H1 (cell line): ENCODE measurements around the gene CTSG. TPM values are rescaled to one million over a fixed set of nuclear protein-coding genes. Genes with fewer than 3 reads are reported as not detected.

Experiments used
- CTCF ChIA-PET: fragments of 300-600 bp; sonication (Branson Sonifier 250); formaldehyde crosslinking; loops from one replicate; lab custom pipeline; 2021; ENCODE audit not compliant: partially characterized antibody; lab: Charles Lee
- POLR2A ChIA-PET: fragments of 300-600 bp; sonication (Branson Sonifier 250); formaldehyde crosslinking; loops from one replicate; lab custom pipeline; 2021; ENCODE audit warnings: inconsistent platforms; ENCODE audit not compliant: partially characterized antibody; lab: Charles Lee
- DNase-seq, 2 experiments: peaks; one replicate each; pipeline versions ENCODE4 v3.0.0 to v3.0.0-alpha.2; 2010 to 2022; ENCODE audit warnings: low spot score in 2 of 2, low read depth in 1 of 2, mixed read lengths in 1 of 2
- FAIRE-seq: peaks from 2 replicates; lab custom pipeline; 2011; peaks lifted over from hg19 to GRCh38; lab: Jason Lieb, UNC
- H2AFZ ChIP-seq: 2 replicates; pipeline ENCODE4 v1.8.1; 2012; ENCODE audit warnings: low read length, inconsistent platforms
- H2AK5ac ChIP-seq: 2 replicates; pipeline ENCODE4 v1.6.1; 2013; ENCODE audit warnings: low read depth, low read length
- H2BK120ac ChIP-seq: replicated peaks from 2 replicates; pipeline ENCODE3; 2013; ENCODE audit warnings: low read depth, low read length, inconsistent platforms
- H2BK12ac ChIP-seq: 2 replicates; pipeline ENCODE4 v1.6.1; 2013; ENCODE audit warnings: low read depth, low read length
- H2BK15ac ChIP-seq: 2 replicates; pipeline ENCODE4 v1.6.1; 2013; ENCODE audit warnings: low read length
- H2BK20ac ChIP-seq: 2 replicates; pipeline ENCODE4 v1.6.1; 2013; ENCODE audit warnings: low read length
- H2BK5ac ChIP-seq: 2 replicates; pipeline ENCODE4 v1.6.1; 2013; ENCODE audit warnings: low read depth, low read length
- H3K14ac ChIP-seq: 2 replicates; pipeline ENCODE4 v1.6.1; 2013; ENCODE audit warnings: inconsistent platforms; ENCODE audit not compliant: insufficient read length
- H3K18ac ChIP-seq: 2 replicates; pipeline ENCODE4 v1.6.1; 2013; ENCODE audit warnings: low read length; ENCODE audit errors: extremely low read depth
- H3K23ac ChIP-seq: 2 replicates; pipeline ENCODE4 v1.6.1; 2013; ENCODE audit warnings: inconsistent platforms; ENCODE audit not compliant: insufficient read length
- H3K23me2 ChIP-seq: 2 replicates; pipeline ENCODE4 v1.6.1; 2013; ENCODE audit warnings: low read depth, low read length
- H3K27ac ChIP-seq: 2 replicates; pipeline ENCODE4 v1.6.1; 2011; ENCODE audit warnings: low read depth, low read length, inconsistent platforms
- H3K27me3 ChIP-seq, 4 experiments: replicated peaks in 1 of 4; 1 replicate in 1 of 4; 2 replicates in 3 of 4; pipeline versions ENCODE4 v1.6.1 to v1.8.1; 2011 to 2013; ENCODE audit warnings: low read length in 3 of 4, mild to moderate bottlenecking in 3 of 4, inconsistent platforms in 2 of 4, mixed read lengths in 2 of 4, moderate library complexity in 1 of 4; ENCODE audit not compliant: control insufficient read depth in 3 of 4, insufficient read depth in 3 of 4; ENCODE audit errors: extremely low read depth in 1 of 4
- H3K36me3 ChIP-seq, 4 experiments: 2 replicates each; pipeline versions ENCODE4 v1.6.1 to v1.8.1; 2011 to 2013; ENCODE audit warnings: mild to moderate bottlenecking in 4 of 4, low read length in 3 of 4, moderate library complexity in 2 of 4, control low read depth in 1 of 4, inconsistent platforms in 1 of 4; ENCODE audit not compliant: insufficient read depth in 4 of 4, control insufficient read depth in 2 of 4
- H3K4ac ChIP-seq: replicated peaks from 2 replicates; pipeline ENCODE3; 2013; ENCODE audit warnings: low read length, low read depth, mixed read lengths, inconsistent platforms; ENCODE audit not compliant: insufficient read length
- H3K4me1 ChIP-seq, 4 experiments: replicated peaks in 1 of 4; 1 replicate in 1 of 4; 2 replicates in 3 of 4; pipeline versions ENCODE4 v1.6.1 to v1.8.1; 2011 to 2013; ENCODE audit warnings: low read length in 3 of 4, inconsistent platforms in 2 of 4, mixed read lengths in 1 of 4; ENCODE audit not compliant: insufficient read depth in 4 of 4, control insufficient read depth in 3 of 4
- H3K4me2 ChIP-seq, 2 experiments: 2 replicates each; pipeline versions ENCODE4 v1.6.1 to v1.8.1; 2011 to 2013; ENCODE audit warnings: low read depth in 2 of 2, low read length in 2 of 2, control low read depth in 1 of 2, inconsistent platforms in 1 of 2, mild to moderate bottlenecking in 1 of 2; ENCODE audit not compliant: insufficient read depth in 1 of 2
- H3K4me3 ChIP-seq, 4 experiments: fragments of 200-600, 300-600 bp in 1 of 4; sonication (generic), shearing (Covaris generic), sonication (Bioruptor Twin) in 1 of 4; 2 replicates each; pipeline versions ENCODE4 v1.5.1 to v1.8.1; 2011 to 2016; ENCODE audit warnings: low read length in 4 of 4, low read depth in 3 of 4, control low read depth in 2 of 4, inconsistent platforms in 2 of 4, mild to moderate bottlenecking in 2 of 4, mixed read lengths in 1 of 4, moderate library complexity in 1 of 4; ENCODE audit not compliant: insufficient read depth in 2 of 4; ENCODE audit errors: extremely low read depth in 1 of 4
- H3K56ac ChIP-seq: replicated peaks from 2 replicates; pipeline ENCODE3; 2013; ENCODE audit warnings: low read depth, mild to moderate bottlenecking, mixed read lengths, low read length, inconsistent platforms; ENCODE audit not compliant: insufficient read length
- H3K79me1 ChIP-seq: 2 replicates; pipeline ENCODE4 v1.6.1; 2013; ENCODE audit warnings: low read depth, low read length, control low read depth
- H3K79me2 ChIP-seq, 2 experiments: 2 replicates each; pipeline versions ENCODE4 v1.6.1 to v1.8.1; 2012 to 2013; ENCODE audit warnings: low read length in 2 of 2, mild to moderate bottlenecking in 2 of 2, inconsistent platforms in 1 of 2; ENCODE audit not compliant: insufficient read depth in 2 of 2, control insufficient read depth in 1 of 2
- H3K9ac ChIP-seq, 4 experiments: replicated peaks in 1 of 4; 1 replicate in 1 of 4; 2 replicates in 3 of 4; pipeline versions ENCODE4 v1.6.1 to v1.8.1; 2011 to 2013; ENCODE audit warnings: low read depth in 3 of 4, low read length in 3 of 4, control low read depth in 2 of 4, mild to moderate bottlenecking in 2 of 4, moderate library complexity in 2 of 4, inconsistent platforms in 1 of 4; ENCODE audit errors: extremely low read depth in 1 of 4
- H3K9me3 ChIP-seq, 2 experiments: 2 replicates each; pipeline versions ENCODE4 v1.6.1 to v1.8.1; 2012 to 2013; ENCODE audit warnings: mild to moderate bottlenecking in 2 of 2, moderate library complexity in 2 of 2, control low read depth in 1 of 2, inconsistent platforms in 1 of 2, low read depth in 1 of 2, low read length in 1 of 2, mixed read lengths in 1 of 2; ENCODE audit not compliant: insufficient read depth in 2 of 2
- H4K20me1 ChIP-seq, 2 experiments: replicated peaks in 1 of 2; 2 replicates each; pipeline versions ENCODE3 to v1.8.1; 2011 to 2013; ENCODE audit warnings: inconsistent platforms in 2 of 2, low read length in 2 of 2, mild to moderate bottlenecking in 1 of 2; ENCODE audit not compliant: insufficient read depth in 2 of 2, control insufficient read depth in 1 of 2
- H4K5ac ChIP-seq: 2 replicates; pipeline ENCODE4 v1.6.1; 2013; ENCODE audit warnings: low read length, low read depth, mixed read lengths, inconsistent platforms; ENCODE audit not compliant: insufficient read length
- H4K8ac ChIP-seq: 2 replicates; pipeline ENCODE4 v1.8.0; 2013; ENCODE audit warnings: mild to moderate bottlenecking, moderate library complexity, low read length, inconsistent platforms; ENCODE audit not compliant: insufficient read depth; ENCODE audit errors: extremely low read depth
- H4K91ac ChIP-seq: replicated peaks from 2 replicates; pipeline ENCODE3; 2013; ENCODE audit warnings: low read length, mixed read lengths, inconsistent platforms; ENCODE audit not compliant: insufficient read length
- CBX8 ChIP-seq: fragments of 300-800, 300-1000 bp; sonication (generic); IDR thresholded peaks from 2 replicates; pipeline ENCODE4 v1.7.1; 2016; ENCODE audit warnings: low read depth, low read length, borderline replicate concordance
- CEBPB ChIP-seq: IDR thresholded peaks from 2 replicates; pipeline ENCODE4 v1.6.1; 2012; ENCODE audit warnings: low read depth, low read length
- CHD2 ChIP-seq: IDR thresholded peaks from 2 replicates; pipeline ENCODE4 v1.6.1; 2012; ENCODE audit warnings: low read length, improper control_type of control experiment
- CTBP2 ChIP-seq: IDR thresholded peaks from 2 replicates; pipeline ENCODE4 v1.7.0; 2011; ENCODE audit warnings: borderline replicate concordance, mild to moderate bottlenecking, moderate library complexity, mixed read lengths, low read length; ENCODE audit not compliant: insufficient read depth, insufficient read length
- RAD21 ChIP-seq, 2 experiments: IDR thresholded peaks in 1 of 2; conservative IDR thresholded peaks in 1 of 2; 2 replicates each; pipeline ENCODE4 v1.6.1; 2011; ENCODE audit warnings: low read depth in 2 of 2, low read length in 2 of 2, improper control_type of control experiment in 1 of 2, inconsistent platforms in 1 of 2, mild to moderate bottlenecking in 1 of 2, moderate library complexity in 1 of 2
- SIX5 ChIP-seq: IDR thresholded peaks from 2 replicates; pipeline ENCODE4 v1.6.1; 2011; ENCODE audit warnings: mild to moderate bottlenecking, low read depth, low read length
- TAF1 ChIP-seq: IDR thresholded peaks from 2 replicates; pipeline ENCODE4 v1.6.1; 2011; ENCODE audit warnings: mild to moderate bottlenecking, low read depth, low read length
- WGBS, 2 experiments: shearing (Covaris generic) in 1 of 2; methylation state at CpG; one replicate each; pipeline versions ENCODE4 v1.1.6 to v1.1.7; 2013 to 2015; ENCODE audit warnings: low lambda C conversion rate in 2 of 2, mixed read lengths in 2 of 2, inconsistent platforms in 1 of 2, low coverage in 1 of 2, missing lambda C conversion rate in 1 of 2; ENCODE audit not compliant: insufficient replicate concordance in 2 of 2, insufficient coverage in 1 of 2, insufficient read length in 1 of 2; ENCODE audit errors: extremely low coverage in 1 of 2, missing lambda C conversion rate in 1 of 2; 5-methylcytosine and 5-hydroxymethylcytosine counted together
- polyA plus RNA-seq, 7 experiments: library from polyadenylated mRNA; depleted of rRNA in 3 of 7; stranded (reverse) in 5 of 7; unstranded in 2 of 7; fragments of >200 nt in 5 of 7; fragments of 200-250 nt in 2 of 7; gene quantifications; 1 replicate in 5 of 7; 2 replicates in 1 of 7; 4 replicates in 1 of 7; pipeline versions ENCODE4 v1.2.1 to v1.2.3, GENCODE V29; 2011 to 2013; ENCODE audit warnings: missing spikeins in 2 of 7, mixed read lengths in 2 of 7
- total RNA-seq: library from RNA; stranded (reverse); fragmentation: NEBNext Ultra II Directional; extraction: Animal tissue kit (Norgen Biotek cat#: 25700); gene quantifications from 2 replicates; pipeline ENCODE4 v1.2.1, GENCODE V29; 2021
- TF ChIP-seq, protein P1 (sequence below): IDR thresholded peaks from 2 replicates; pipeline ENCODE4 v1.6.1; 2012; ENCODE audit warnings: inconsistent platforms
- TF ChIP-seq, protein P2 (sequence below), 3 experiments: IDR thresholded peaks; 1 replicate in 2 of 3; 2 replicates in 1 of 3; pipeline versions ENCODE4 v1.5.1 to v1.6.1; 2011; ENCODE audit warnings: low read length in 3 of 3, mild to moderate bottlenecking in 3 of 3, inconsistent platforms in 2 of 3, low read depth in 1 of 3, moderate library complexity in 1 of 3; ENCODE audit not compliant: insufficient read depth in 1 of 3; ENCODE audit errors: control extremely low read depth in 1 of 3

CTSG gene
- total and polyA plus RNA-seq, 2 of the 8 experiments (the other 6 are each of a cell fraction or from before 2014, with no cell fraction given), result not detected

DNA sequence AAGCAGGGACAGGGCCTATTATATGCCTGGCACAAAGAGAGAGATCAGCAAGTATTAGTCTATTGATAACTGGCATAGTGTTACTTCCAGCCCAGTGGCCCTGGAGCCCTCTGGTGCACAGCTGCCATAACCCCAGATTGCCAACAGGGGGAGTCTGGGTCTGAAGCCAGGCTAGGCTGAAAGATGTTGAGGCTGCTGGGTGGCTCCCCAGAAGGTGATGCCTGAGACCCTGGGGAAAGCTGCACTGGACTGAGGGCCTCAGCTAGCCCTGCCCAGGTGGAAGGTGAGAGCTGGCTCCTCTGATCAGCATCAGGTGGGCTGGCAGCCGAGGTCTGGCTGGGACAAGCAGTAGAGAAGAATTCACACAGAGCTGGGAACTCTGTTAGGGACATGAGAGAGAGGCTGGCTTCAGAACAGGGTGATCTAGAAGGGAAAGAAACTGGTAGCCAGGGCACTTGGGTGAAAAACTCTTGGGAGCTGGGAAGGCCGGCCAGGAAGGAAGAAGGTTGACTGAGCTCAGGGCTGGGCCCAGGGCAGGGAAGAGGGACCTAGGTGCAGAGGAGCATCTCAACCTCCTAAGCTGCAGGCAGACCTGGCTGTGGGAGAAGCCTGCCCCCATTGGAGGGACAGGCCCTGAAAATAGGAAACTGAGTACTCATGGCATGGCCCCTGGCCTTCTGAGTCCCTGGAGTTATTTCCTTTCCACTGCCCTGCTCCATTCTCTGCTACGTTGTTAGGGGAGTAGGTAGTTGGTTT, 29.6 kb upstream of the CTSG start:
- H3K23me2 ChIP-seq, result 0 out of 2 replicates have a peak, but pooled peaks cover 2% of the 10 kb centered on the region
- no peak overlapping the region for H3K4me2 ChIP-seq
- H3K79me1 ChIP-seq, result no peaks in the 10 kb centered on the region
- no peak overlapping the region for H3K14ac ChIP-seq
- no peak overlapping the region for H2BK5ac ChIP-seq
- ChIA-PET POLR2A (no interaction called here), CTCF (interaction anchor here (0.7 to 1.9 kb wide), 11 partner anchors 8 to 122 kb away, joined by 3 to 7 read pairs (median 4); no protein-coding TSS in a partner anchor)
- no peak overlapping the region for H4K91ac ChIP-seq
- no peaks in the 10 kb centered on the region for H3K4me1 ChIP-seq
- no peak overlapping the region for H3K18ac ChIP-seq
- H3K9ac ChIP-seq, result no peak overlapping the region
- no peaks in the 10 kb centered on the region for H3K79me2 ChIP-seq
- FAIRE-seq, result no peak
- H3K27ac ChIP-seq, result no peak overlapping the region
- H4K20me1 ChIP-seq, result no peaks in the 10 kb centered on the region
- H2BK20ac ChIP-seq, result no peak overlapping the region
- H2BK120ac ChIP-seq, result no peak overlapping the region
- no peaks in the 10 kb centered on the region for H3K36me3 ChIP-seq
- DNase-seq, result peak; percentile 21 to 81
- H3K56ac ChIP-seq, result no peak overlapping the region
- no peak overlapping the region for H4K8ac ChIP-seq
- WGBS, 2 experiments, result 64% methylated on average over 3 of the region's 3 CpGs; no CpG with 5 or more reads in 1 of the 2 experiments
- no peak overlapping the region for H3K4ac ChIP-seq
- H2BK12ac ChIP-seq, result no peak overlapping the region
- H3K23ac ChIP-seq, result no peak overlapping the region
- H2AK5ac ChIP-seq, result no peak overlapping the region
- no peak overlapping the region for H4K5ac ChIP-seq
- H3K27me3 ChIP-seq, result no peaks in the 10 kb centered on the region
- H2AFZ ChIP-seq, result 0 out of 2 replicates have a peak overlapping the region, but pooled peaks have one; percentile 28
- peaks cover 3 to 12% of the 10 kb centered on the region in 2 experiments; a peak in 3 of 4 replicates for H3K9me3 ChIP-seq
- no peak overlapping the region for H2BK15ac ChIP-seq
- no peak overlapping the region for H3K4me3 ChIP-seq
- TF ChIP-seq CBX8 (no peak), CEBPB (no peak), TAF1 (no peak), CTBP2 (no peak), SIX5 (no peak), CHD2 (no peak), RAD21 (IDR thresholded peaks at IDR 0.05 in 1 of 2, conservative IDR thresholded peaks at IDR 0.05 in 1 of 2; ENCODE audit: low read depth in 2 of 2, low read length in 2 of 2) (peak; percentile 47 to 71)
- TF ChIP-seq, protein P1, sequence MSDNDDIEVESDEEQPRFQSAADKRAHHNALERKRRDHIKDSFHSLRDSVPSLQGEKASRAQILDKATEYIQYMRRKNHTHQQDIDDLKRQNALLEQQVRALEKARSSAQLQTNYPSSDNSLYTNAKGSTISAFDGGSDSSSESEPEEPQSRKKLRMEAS, result no peak
- TF ChIP-seq, protein P2, sequence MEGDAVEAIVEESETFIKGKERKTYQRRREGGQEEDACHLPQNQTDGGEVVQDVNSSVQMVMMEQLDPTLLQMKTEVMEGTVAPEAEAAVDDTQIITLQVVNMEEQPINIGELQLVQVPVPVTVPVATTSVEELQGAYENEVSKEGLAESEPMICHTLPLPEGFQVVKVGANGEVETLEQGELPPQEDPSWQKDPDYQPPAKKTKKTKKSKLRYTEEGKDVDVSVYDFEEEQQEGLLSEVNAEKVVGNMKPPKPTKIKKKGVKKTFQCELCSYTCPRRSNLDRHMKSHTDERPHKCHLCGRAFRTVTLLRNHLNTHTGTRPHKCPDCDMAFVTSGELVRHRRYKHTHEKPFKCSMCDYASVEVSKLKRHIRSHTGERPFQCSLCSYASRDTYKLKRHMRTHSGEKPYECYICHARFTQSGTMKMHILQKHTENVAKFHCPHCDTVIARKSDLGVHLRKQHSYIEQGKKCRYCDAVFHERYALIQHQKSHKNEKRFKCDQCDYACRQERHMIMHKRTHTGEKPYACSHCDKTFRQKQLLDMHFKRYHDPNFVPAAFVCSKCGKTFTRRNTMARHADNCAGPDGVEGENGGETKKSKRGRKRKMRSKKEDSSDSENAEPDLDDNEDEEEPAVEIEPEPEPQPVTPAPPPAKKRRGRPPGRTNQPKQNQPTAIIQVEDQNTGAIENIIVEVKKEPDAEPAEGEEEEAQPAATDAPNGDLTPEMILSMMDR (IDR thresholded peaks at IDR 0.05; ENCODE audit: control extremely low read depth in 1 of 3, insufficient read depth in 1 of 3, low read depth in 1 of 3, low read length in 3 of 3), result peak; percentile 82 to 89 (median 87)
